Esophagus (tissue), 2 donors: ENCODE data around the gene DNAJC13. TPM values are rescaled to one million over a fixed set of nuclear protein-coding genes. Genes with fewer than 3 reads are reported as not detected.

ENCODE experiments used
- H3K27ac ChIP-seq, 2 donors: one replicate each; pipeline ENCODE4 v1.5.1; 2013; ENCODE audit warnings: low read depth in 2 of 2, mild to moderate bottlenecking in 2 of 2, inconsistent platforms in 1 of 2, low read length in 1 of 2, moderate library complexity in 1 of 2
- H3K27me3 ChIP-seq, 2 donors: one replicate each; pipeline ENCODE4 v1.6.1; 2013; ENCODE audit warnings: low read length in 2 of 2, control low read depth in 1 of 2, mild to moderate bottlenecking in 1 of 2; ENCODE audit not compliant: insufficient read depth in 2 of 2, control insufficient read depth in 1 of 2
- H3K36me3 ChIP-seq, 2 donors: one replicate each; pipeline ENCODE4 v1.6.1; 2013; ENCODE audit warnings: low read length in 1 of 2; ENCODE audit not compliant: control insufficient read depth in 2 of 2, insufficient read depth in 2 of 2
- H3K4me1 ChIP-seq, 2 donors: one replicate each; pipeline ENCODE4 v1.6.1; 2013; ENCODE audit warnings: low read length in 1 of 2; ENCODE audit not compliant: control insufficient read depth in 2 of 2, insufficient read depth in 2 of 2
- H3K4me3 ChIP-seq, 2 donors: one replicate each; pipeline ENCODE4 v1.5.1; 2013; ENCODE audit warnings: low read length in 2 of 2, mild to moderate bottlenecking in 2 of 2, low read depth in 1 of 2, moderate library complexity in 1 of 2
- H3K9me3 ChIP-seq, 2 donors: one replicate each; pipeline ENCODE4 v1.6.1; 2013; ENCODE audit warnings: mild to moderate bottlenecking in 2 of 2, low read depth in 1 of 2, low read length in 1 of 2, moderate library complexity in 1 of 2; ENCODE audit not compliant: control insufficient read depth in 2 of 2, insufficient read depth in 1 of 2
- WGBS, 2 donors: extraction: QIAGEN DNeasy Blood & Tissue Kit; methylation state at CpG; one replicate each; pipeline ENCODE4 v1.1.7; 2013; 5-methylcytosine and 5-hydroxymethylcytosine counted together
- polyA plus RNA-seq, 2 donors: library from polyadenylated mRNA; stranded (reverse); fragments of 200-250 nt; gene quantifications; one replicate each; pipeline ENCODE4 v1.2.3, GENCODE V29; 2013
- donor health status: healthy with polysubstance abuse.
- donor health status: Bipolar disorder and iron deficiency.

The DNAJC13 gene
- polyA plus RNA-seq, 2 donors: 5.9 to 7.4 TPM

DNA sequence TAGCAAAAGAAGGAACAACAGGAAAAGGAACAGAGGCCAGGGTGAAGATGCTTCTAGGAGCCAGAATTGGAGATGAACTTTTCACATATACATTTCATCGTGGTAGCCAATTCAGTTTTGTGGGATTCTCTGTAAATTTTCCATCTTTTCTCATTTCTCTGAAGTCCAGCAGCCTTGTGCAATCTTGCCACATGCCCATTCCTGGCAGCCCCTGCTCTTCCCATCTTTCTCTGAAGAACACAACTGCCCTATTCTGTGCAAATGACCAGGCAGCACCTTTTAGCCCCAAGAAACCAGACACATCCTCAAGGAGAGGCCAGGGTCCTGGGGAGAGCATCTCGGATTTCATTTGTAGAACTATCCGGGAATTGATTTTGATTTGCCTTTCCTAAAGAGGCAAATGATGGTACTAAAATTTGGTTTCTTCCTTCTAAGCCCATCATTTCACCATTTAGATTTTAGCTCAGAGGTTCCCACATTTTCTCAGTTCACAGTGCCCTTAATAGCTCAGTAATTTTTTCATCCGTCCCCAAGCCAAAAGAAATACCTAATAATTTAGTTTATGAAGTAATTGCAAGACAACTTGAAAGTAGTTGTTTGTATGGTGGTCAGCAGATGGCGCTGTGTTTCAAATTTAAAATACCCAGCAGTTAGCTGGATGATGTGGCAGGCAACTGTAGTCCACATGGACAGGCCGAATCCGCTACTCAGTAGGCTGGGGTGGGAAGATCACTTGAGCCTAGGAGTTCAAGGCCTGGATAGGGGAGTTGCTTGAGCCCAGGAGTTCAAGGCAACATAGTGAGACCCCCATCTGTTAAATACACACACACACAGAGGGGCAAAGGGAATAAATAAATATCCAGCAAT, 118.5 kb downstream of the DNAJC13 start:
- 57 to 59% methylated on average over 7 of the region's 7 CpGs for WGBS, 2 donors
- Histone ChIP-seq H3K4me1 (no peaks in the 10 kb centered on the region), H3K4me3 (no peak overlapping the region), H3K27me3 (no peaks in the 10 kb centered on the region), H3K36me3 (peaks cover under 1 to 6% of the 10 kb centered on the region in 2 donors), H3K9me3 (no peaks in the 10 kb centered on the region), H3K27ac (no peak overlapping the region)

DNA sequence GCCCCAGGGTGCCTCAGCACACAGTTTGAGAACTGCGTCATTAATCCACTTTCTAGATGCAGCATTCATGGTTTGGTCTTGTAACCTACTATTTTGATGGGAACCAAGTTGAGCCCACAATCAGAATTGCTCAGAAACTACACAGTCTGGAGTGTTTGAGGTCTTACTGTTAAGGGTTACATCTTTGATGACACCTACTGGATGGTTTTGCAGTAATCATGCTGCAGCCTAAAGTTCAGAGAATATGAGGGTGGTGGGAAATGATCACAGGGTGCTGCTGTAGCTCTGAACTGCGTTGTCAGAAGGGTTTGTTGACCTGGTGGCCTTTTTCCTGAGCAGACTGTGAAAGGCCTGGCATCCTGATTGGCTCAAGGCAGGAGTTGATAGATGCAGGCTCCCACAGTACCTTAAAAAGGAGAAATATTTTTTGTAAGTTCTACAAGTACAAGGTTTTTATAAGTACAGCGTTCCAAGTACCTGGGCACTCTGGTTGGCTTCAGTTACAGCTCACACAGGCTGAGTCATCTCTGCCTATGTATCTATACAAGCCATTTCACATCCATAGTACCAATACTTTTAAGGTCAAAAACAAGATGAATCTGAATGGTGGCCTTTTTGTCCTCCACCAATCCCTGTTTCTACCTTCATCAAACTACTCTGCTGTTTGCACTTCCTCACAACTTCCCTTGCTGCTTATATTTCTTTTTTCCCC, 119.3 kb downstream of the DNAJC13 start:
- Histone ChIP-seq H3K4me1 (no peaks in the 10 kb centered on the region), H3K36me3 (peaks cover 0 to 5% of the 10 kb centered on the region in 2 donors), H3K9me3 (no peaks in the 10 kb centered on the region), H3K4me3 (no peak overlapping the region), H3K27me3 (no peaks in the 10 kb centered on the region), H3K27ac (no peak overlapping the region)
- WGBS, 2 donors: 84 to 89% methylated on average over 3 of the region's 3 CpGs

DNA sequence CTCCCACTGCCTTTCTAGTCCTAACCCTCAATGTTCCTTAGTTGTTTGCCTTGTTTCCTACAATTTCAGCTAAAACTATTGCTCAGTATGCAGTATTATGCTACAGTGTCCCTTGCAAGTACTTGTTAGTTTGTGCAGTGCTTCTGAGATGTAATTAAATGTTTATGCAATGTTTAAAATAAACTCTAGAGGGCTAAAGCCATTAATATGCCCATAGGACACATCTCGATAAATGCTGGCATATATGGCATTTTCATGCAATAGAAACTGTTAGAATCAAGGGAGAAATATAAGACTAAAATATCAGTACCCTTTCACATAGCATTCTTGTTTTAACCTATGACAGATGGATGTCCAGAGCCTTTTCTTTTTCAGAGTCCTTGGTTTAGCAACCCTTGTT, 120.0 kb downstream of the DNAJC13 start:
- WGBS, 2 donors: 82 to 84% methylated on average over 1 of the region's 1 CpG
- Histone ChIP-seq H3K4me1 (no peaks in the 10 kb centered on the region), H3K9me3 (no peaks in the 10 kb centered on the region), H3K36me3 (peaks cover 0 to 5% of the 10 kb centered on the region in 2 donors), H3K27me3 (no peaks in the 10 kb centered on the region), H3K4me3 (no peak overlapping the region), H3K27ac (no peak overlapping the region)

DNA sequence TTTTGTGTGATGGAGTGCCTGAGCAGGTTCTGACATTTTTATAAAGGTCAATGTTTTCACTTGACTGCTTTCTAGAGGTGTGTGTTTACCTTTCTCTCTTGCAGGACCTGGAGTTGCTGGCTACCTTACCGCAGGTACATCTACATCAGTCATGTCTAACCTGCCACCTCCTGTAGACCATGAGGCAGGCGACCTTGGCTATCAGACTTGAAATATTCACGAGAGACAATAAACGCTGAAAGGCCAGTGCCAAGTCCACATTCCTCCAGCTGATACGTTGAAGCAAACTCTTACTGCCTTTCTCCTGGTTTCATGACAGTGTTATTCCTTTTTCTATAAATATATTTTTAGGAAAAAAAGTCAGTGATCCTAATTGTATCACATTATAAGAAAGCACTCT, 120.8 kb downstream of the DNAJC13 start:
- Histone ChIP-seq H3K9me3 (no peaks in the 10 kb centered on the region), H3K4me3 (no peak overlapping the region), H3K36me3 (peaks cover 0 to 5% of the 10 kb centered on the region in 2 donors), H3K27me3 (no peaks in the 10 kb centered on the region), H3K27ac (no peak overlapping the region), H3K4me1 (no peaks in the 10 kb centered on the region)
- 49 to 73% methylated on average over 5 of the region's 5 CpGs for WGBS, 2 donors

DNA sequence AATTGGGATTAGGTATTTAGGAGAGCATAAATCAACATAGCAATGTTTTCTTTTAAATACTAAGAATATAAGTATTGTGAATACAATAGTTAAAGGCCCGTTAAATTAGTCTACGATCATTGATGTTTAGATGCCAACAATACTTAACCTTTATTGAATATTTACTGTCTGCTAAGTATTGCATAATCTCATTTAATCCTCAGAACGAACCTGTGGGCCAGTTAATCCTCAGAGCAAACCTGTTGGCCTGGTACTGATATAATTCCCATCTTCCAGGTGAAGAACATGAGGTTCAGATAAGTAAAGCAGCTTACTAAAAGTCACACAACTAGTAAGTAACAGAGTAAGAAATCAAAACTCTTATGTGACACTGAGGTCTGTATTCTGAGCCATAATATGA, 122.4 kb downstream of the DNAJC13 start:
- Histone ChIP-seq H3K36me3 (peaks cover 0 to 2% of the 10 kb centered on the region in 2 donors), H3K27me3 (no peaks in the 10 kb centered on the region), H3K4me3 (no peak overlapping the region), H3K4me1 (no peaks in the 10 kb centered on the region), H3K9me3 (no peaks in the 10 kb centered on the region), H3K27ac (no peak overlapping the region)
- 41 to 47% methylated on average over 3 of the region's 3 CpGs for WGBS, 2 donors

DNA sequence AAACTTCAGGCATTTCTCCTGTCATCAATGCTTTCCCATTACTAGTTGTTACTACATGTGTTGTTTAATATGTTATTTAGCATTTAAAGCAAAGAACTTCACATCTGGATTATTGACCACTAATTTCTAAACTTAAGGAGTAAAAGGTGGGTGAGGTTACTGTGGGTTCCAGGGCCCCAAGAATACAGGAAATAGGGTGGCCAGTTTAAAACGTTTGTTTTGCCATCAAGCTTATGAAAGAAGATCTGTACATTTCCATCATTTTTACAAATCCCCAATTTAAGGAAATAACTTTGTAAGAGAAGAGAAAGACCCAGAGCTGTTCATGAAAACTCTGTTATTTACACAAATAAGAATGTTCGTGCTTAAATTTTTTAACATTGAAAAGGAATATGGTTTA, 125.3 kb downstream of the DNAJC13 start:
- 62 to 68% methylated on average over 2 of the region's 2 CpGs for whole genome bisulfite sequencing, 2 donors
- Histone ChIP-seq H3K9me3 (no peaks in the 10 kb centered on the region), H3K27ac (no peak overlapping the region), H3K27me3 (no peaks in the 10 kb centered on the region), H3K4me1 (no peaks in the 10 kb centered on the region), H3K36me3 (peaks cover 0 to 2% of the 10 kb centered on the region in 2 donors), H3K4me3 (no peak overlapping the region)

DNA sequence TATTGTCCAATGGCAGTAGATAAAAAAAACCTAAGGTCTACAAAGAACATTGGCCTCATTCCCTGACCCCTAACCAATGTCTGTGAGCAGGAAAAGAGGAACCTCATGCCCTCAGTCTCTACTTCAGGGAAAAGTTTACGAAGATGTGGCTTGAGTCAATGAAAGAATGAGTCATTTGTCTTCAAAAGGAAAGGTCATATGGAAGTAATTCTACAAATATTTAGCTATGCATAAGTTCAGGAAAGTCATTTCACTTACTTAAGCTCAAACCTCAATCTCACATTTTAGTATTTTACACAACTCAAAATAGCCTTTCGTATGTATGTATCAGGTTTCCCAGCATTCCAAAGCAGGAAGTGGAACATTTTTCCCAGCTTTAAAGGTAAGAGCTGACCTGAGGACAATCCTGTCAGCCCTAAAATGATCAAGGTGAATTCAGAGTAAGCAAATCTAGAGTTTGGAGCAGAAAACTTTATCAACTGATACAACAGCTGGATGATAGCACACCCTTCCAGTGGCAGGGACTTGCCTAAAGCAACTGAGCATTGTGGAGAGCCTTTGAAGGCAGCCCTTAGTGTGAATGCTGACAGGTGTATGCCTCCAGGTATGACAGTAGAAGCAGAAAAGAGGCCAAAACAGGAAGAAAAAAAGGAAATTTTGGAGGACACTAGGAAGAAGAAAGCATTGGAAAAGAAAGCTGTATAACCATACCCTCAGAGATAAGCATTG, 125.9 kb downstream of the DNAJC13 start:
- Histone ChIP-seq H3K9me3 (no peaks in the 10 kb centered on the region), H3K27ac (no peak overlapping the region), H3K27me3 (no peaks in the 10 kb centered on the region), H3K36me3 (no peaks in the 10 kb centered on the region), H3K4me1 (no peaks in the 10 kb centered on the region), H3K4me3 (no peak overlapping the region)
- WGBS, 2 donors: 49 to 61% methylated on average over 2 of the region's 2 CpGs

DNA sequence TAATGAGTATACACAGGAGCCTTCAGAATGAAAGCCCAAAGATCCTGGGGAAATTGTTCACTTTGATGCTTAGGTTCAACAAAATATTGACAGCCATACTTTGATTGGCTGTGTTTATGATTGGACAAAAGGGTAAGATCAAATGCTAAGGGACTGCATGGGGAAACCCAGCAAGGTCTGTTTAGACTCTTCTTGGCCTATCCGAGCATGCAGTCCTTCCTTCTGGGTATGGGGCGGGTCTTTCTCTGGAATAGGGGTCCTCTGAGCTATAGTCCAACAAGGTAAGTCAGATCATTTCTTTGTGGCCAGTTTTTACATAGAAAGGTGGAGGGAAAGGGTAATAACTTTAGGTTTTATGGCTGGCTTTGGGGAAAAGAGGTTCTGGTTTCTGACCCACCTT, 126.8 kb downstream of the DNAJC13 start:
- Histone ChIP-seq H3K9me3 (no peaks in the 10 kb centered on the region), H3K27me3 (no peaks in the 10 kb centered on the region), H3K4me3 (no peak overlapping the region), H3K27ac (no peak overlapping the region), H3K4me1 (no peaks in the 10 kb centered on the region), H3K36me3 (no peaks in the 10 kb centered on the region)
- 94 to 98% methylated on average over 2 of the region's 2 CpGs for WGBS, 2 donors

DNA sequence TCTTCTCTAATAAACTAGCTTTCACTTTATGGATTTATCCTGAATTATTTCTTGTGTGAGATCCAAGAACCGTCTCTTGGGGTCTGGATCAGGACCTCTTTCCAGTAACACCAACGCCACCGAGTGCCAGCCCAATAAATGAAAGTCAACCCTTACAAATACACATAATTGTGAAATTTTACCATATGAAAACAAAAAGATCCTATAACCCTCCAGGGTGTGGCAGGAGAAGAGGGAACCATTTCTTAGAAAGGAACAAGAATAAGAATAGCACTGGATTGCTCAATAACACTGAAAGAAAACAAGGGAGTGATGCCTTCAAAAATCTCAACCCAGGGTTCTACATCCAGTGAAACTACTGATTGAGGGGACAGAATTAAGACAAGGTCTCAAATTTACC, 128.2 kb downstream of the DNAJC13 start:
- H3K4me1 ChIP-seq: no peaks in the 10 kb centered on the region
- no peak overlapping the region for H3K4me3 ChIP-seq
- no peak overlapping the region for H3K27ac ChIP-seq
- no peaks in the 10 kb centered on the region for H3K27me3 ChIP-seq
- no peaks in the 10 kb centered on the region for H3K36me3 ChIP-seq
- WGBS, 2 donors: 74 to 84% methylated on average over 3 of the region's 3 CpGs
- H3K9me3 ChIP-seq: no peaks in the 10 kb centered on the region
